Gastrocnemius medialis (tissue), 4 donors: Measurements from ENCODE around the gene PRIM2. TPM values are rescaled to one million over a fixed set of nuclear protein-coding genes. Genes with fewer than 3 reads are reported as not detected.
"Not testable (repeated sequence)": the region's sequence is repeated elsewhere in the genome, so short reads cannot be mapped to it uniquely, and the experiment has no call there.

Experiments
- ATAC-seq, 2 donors: fragments of 150-250 bp; one replicate each; pipeline ENCODE4 v1.9.1; 2016
- DNase-seq, 2 donors: peaks; one replicate each; pipeline ENCODE4 v3.0.0-alpha.2; 2019
- H3K27ac ChIP-seq, 4 donors: fragments of 200-600 bp; sonication (generic); 1 replicate in 1 of 4; 2 replicates in 3 of 4; pipeline ENCODE4 v1.5.1; 2016 to 2018; ENCODE audit warnings: mild to moderate bottlenecking in 2 of 4, moderate library complexity in 1 of 4
- H3K27me3 ChIP-seq, 3 donors: fragments of 200-600 bp; sonication (generic) in 2 of 3; 1 replicate in 1 of 3; 2 replicates in 2 of 3; pipeline versions ENCODE4 v1.5.1 to v1.6.0; 2016 to 2019; ENCODE audit warnings: mild to moderate bottlenecking in 1 of 3, moderate library complexity in 1 of 3
- H3K36me3 ChIP-seq, 2 donors: fragments of 200-600 bp; sonication (generic) in 1 of 2; one replicate each; pipeline ENCODE4 v1.5.1; 2017 to 2018
- H3K4me1 ChIP-seq, 2 donors: fragments of 200-600 bp; sonication (generic) in 1 of 2; one replicate each; pipeline ENCODE4 v1.5.1; 2016 to 2017; ENCODE audit warnings: mild to moderate bottlenecking in 2 of 2
- H3K4me3 ChIP-seq, 4 donors: fragments of 200-600 bp; sonication (generic) in 3 of 4; 1 replicate in 1 of 4; 2 replicates in 3 of 4; pipeline ENCODE4 v1.5.1; 2016 to 2019; ENCODE audit warnings: mild to moderate bottlenecking in 2 of 4
- H3K9me3 ChIP-seq, 3 donors: fragments of 200-600 bp; sonication (generic) in 2 of 3; 1 replicate in 1 of 3; 2 replicates in 2 of 3; pipeline ENCODE4 v1.5.1; 2016 to 2019
- in situ Hi-C, 4 donors: fragments of 200-750 bp; cut with MboI; loops; one replicate each; pipeline versions ENCODE4 v1.15.0 to v1.8.0; 2017; ENCODE audit warnings: low sequenced_read_pairs in 4 of 4
- intact Hi-C: fragments of 100-400 bp; cut with DNase I; formaldehyde crosslinking; loops from one replicate; pipeline ENCODE4 v1.15.1; 2023; ENCODE audit warnings: low total_unique reads
- total RNA-seq, 4 donors: library from RNA; depleted of rRNA; stranded (reverse); fragments of >200 nt; gene quantifications; one replicate each; pipeline versions ENCODE4 v1.1.0 to v1.2.3, GENCODE V29; 2016

The PRIM2 gene
- total RNA-seq, 4 donors from 2014 or later, result 1.9 to 4.8 (median 3.8) TPM

DNA sequence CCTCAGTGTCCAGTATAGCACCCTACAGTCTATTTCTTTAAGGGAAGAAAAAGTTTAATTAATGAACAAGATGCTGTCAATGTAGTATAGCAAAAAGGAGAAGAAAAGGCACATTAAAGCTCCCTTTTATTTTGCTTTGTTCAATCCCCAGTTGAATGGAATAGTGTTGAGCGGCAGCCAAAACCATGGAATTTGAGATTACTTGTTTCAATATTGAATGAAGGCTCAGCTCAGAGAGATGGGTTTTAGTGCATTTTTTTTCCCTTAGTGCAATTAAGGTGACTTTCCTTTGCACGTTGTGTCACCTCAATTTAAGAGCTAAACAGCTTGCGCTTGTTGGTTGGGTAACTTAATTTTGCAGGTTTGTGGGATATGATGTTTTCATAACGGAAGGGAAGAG lies 254.7 kb downstream of the PRIM2 start:
- H3K4me3 ChIP-seq, ATAC-seq, H3K27ac ChIP-seq, H3K4me1 ChIP-seq, H3K36me3 ChIP-seq, in situ Hi-C loops, DNase-seq, H3K27me3 ChIP-seq, H3K9me3 ChIP-seq, intact Hi-C loops: not testable (repeated sequence)

DNA sequence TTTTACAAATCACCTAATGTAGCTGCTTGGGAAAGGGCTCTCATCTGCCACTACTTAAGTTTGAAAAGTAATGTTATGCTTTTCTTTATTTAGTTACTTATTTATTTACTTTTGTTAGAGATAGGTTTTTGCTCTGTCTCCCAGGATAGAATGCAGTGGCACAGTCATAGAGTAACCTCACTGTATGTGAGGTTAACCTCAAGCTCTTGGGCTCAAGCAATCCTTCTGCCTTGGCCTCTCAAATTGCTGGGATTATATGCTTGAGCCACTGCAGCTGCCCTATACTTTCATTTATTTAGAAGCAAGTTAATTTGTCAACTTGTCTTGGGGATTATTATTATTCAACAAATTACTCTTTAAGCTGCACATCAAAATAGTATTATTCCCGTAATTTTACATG lies 255.4 kb downstream of the PRIM2 start:
- DNase-seq, H3K36me3 ChIP-seq, H3K9me3 ChIP-seq, H3K4me3 ChIP-seq, H3K27ac ChIP-seq, intact Hi-C loops, H3K27me3 ChIP-seq, in situ Hi-C loops, ATAC-seq, H3K4me1 ChIP-seq: not testable (repeated sequence)

DNA sequence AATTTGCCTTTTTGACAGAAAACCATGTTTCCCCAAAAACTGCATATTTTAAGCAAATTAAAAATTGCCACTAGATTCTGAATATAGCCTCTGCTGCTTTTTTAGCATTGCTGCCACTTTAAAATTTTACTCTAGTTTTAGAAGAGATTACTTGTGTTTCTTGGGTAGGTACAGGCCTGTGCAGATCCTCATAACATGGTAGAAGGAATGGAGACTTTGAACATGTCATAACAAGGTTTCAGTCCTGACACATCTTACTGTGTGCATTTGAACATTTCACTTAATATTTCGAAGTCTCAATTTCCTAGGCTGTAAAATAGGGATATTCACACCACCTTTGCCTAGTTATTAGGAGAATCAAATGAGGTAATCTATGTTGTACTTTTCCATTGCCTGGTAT lies 259.6 kb downstream of the PRIM2 start:
- intact Hi-C loops, ATAC-seq, H3K27ac ChIP-seq, H3K4me3 ChIP-seq, H3K4me1 ChIP-seq, H3K27me3 ChIP-seq, H3K36me3 ChIP-seq, in situ Hi-C loops, DNase-seq, H3K9me3 ChIP-seq: not testable (repeated sequence)

DNA sequence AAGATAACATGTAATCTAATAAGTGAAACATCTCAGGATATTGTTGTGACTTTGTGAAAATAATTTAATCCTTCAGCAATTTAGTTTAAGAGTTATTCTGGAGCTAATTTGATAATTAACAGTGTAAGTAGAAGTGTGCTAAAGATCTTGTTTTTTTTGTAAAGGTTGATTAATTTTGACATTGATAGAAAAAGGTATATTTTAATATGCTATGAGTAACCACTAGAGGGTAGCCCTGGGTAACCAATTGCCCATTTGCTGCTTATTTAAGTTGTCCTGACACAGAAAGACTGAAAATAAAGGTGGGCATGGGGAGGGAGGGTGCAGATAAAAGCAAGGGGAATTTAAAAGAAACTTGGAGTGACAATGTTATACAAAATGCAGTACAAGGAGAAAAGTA lies 262.1 kb downstream of the PRIM2 start:
- H3K27ac ChIP-seq, in situ Hi-C loops, H3K27me3 ChIP-seq, ATAC-seq, intact Hi-C loops, H3K9me3 ChIP-seq, H3K36me3 ChIP-seq, H3K4me3 ChIP-seq, DNase-seq, H3K4me1 ChIP-seq: not testable (repeated sequence)

GRCh38 chr6:57581586-57581985 lies 264.2 kb downstream of the PRIM2 start:
- DNase-seq, in situ Hi-C loops, H3K9me3 ChIP-seq, H3K27ac ChIP-seq, H3K27me3 ChIP-seq, H3K4me3 ChIP-seq, H3K36me3 ChIP-seq, ATAC-seq, H3K4me1 ChIP-seq, intact Hi-C loops: not testable (repeated sequence)

- H3K27ac ChIP-seq, ATAC-seq, H3K9me3 ChIP-seq, intact Hi-C loops, DNase-seq, H3K36me3 ChIP-seq, in situ Hi-C loops, H3K4me3 ChIP-seq, H3K27me3 ChIP-seq, H3K4me1 ChIP-seq: not testable (repeated sequence)
Measured at GRCh38 chr6:57601105-57601504, 283.7 kb downstream of the PRIM2 start.

DNA sequence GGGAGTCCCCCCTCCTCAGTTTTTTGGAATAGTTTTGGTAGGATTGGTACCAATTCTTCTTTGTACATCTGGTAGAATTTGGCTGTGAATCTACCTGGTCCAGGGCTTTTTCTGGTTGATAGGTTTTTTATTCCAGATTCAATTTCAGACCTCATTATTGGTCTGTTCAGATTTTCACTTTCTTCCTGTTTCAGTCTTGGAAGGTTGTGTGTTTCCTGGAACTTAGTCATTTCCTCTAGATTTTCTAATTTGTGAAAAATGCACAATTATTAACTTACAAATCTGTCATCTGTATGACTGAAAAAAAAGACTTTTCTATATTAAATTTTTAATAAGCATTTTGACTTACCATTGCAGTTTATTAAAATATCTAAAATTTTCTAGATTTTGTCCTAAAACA lies 287.9 kb downstream of the PRIM2 start:
- H3K27me3 ChIP-seq, in situ Hi-C loops, H3K4me1 ChIP-seq, H3K27ac ChIP-seq, H3K9me3 ChIP-seq, ATAC-seq, H3K4me3 ChIP-seq, DNase-seq, H3K36me3 ChIP-seq, intact Hi-C loops: not testable (repeated sequence)

- ATAC-seq, H3K27me3 ChIP-seq, H3K4me1 ChIP-seq, in situ Hi-C loops, DNase-seq, H3K27ac ChIP-seq, intact Hi-C loops, H3K36me3 ChIP-seq, H3K4me3 ChIP-seq, H3K9me3 ChIP-seq: not testable (repeated sequence)
Measured at GRCh38 chr6:57606331-57606730, 288.9 kb downstream of the PRIM2 start.

GRCh38 chr6:57610612-57611011 lies 293.2 kb downstream of the PRIM2 start:
- H3K4me1 ChIP-seq, H3K9me3 ChIP-seq, intact Hi-C loops, H3K27me3 ChIP-seq, DNase-seq, H3K27ac ChIP-seq, ATAC-seq, H3K36me3 ChIP-seq, in situ Hi-C loops, H3K4me3 ChIP-seq: not testable (repeated sequence)

GRCh38 chr6:57618959-57619358 lies 301.5 kb downstream of the PRIM2 start:
- intact Hi-C loops, DNase-seq, H3K27ac ChIP-seq, in situ Hi-C loops, H3K4me3 ChIP-seq, H3K4me1 ChIP-seq, H3K27me3 ChIP-seq, H3K36me3 ChIP-seq, H3K9me3 ChIP-seq, ATAC-seq: not testable (repeated sequence)

GRCh38 chr6:57631773-57632172 lies 314.3 kb downstream of the PRIM2 start:
- H3K4me1 ChIP-seq, H3K4me3 ChIP-seq, H3K9me3 ChIP-seq, H3K27ac ChIP-seq, H3K27me3 ChIP-seq, H3K36me3 ChIP-seq, intact Hi-C loops, DNase-seq, ATAC-seq, in situ Hi-C loops: not testable (repeated sequence)

- H3K27me3 ChIP-seq, DNase-seq: not testable (repeated sequence)
Measured at GRCh38 chr6:57658526-57658925, 341.1 kb downstream of the PRIM2 start.

DNA sequence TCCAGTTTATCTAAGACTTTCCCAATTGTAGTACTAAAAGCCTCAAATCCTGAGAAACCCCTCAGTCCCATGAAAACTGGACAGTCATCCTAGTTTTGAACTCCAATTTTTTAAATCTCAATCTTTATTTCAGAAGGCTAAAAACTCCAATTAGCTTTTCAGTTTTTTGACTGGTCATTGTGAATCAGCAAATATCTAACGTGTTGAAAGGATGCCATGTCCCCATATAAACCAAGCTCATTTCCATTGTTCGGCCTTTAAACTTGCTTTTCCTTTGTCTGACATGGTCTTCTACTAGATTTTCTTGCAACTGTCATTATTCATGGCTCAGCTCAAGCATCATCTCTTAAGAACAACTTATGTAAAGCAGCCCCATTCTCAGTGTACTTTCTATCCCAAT lies 342.4 kb downstream of the PRIM2 start:
- H3K9me3 ChIP-seq, H3K4me3 ChIP-seq, H3K36me3 ChIP-seq, H3K27me3 ChIP-seq, H3K4me1 ChIP-seq, ATAC-seq, DNase-seq, intact Hi-C loops, in situ Hi-C loops, H3K27ac ChIP-seq: not testable (repeated sequence)

More at GRCh38 chr6:57658526-57658925, 341.1 kb downstream of the PRIM2 start:
- H3K36me3 ChIP-seq, H3K9me3 ChIP-seq, ATAC-seq, H3K4me1 ChIP-seq, intact Hi-C loops, H3K4me3 ChIP-seq, in situ Hi-C loops, H3K27ac ChIP-seq: not testable (repeated sequence)
